GM23338 (cell line): ENCODE data around the gene LRRC47. TPM values are rescaled to one million over a fixed set of nuclear protein-coding genes. Genes with fewer than 3 reads are reported as not detected.

ENCODE experiments used
- ATAC-seq: fragments of 200-7000 bp; cut with Tn5 transposase; 3 replicates; pipeline ENCODE4 v1.9.1; 2020
- DNase-seq: peaks from one replicate; pipeline ENCODE4 v3.0.0-alpha.2; 2015; ENCODE audit warnings: low spot score
- H2AFZ ChIP-seq: fragments of 200-600 bp; sonication (generic); 2 replicates; pipeline ENCODE4 v1.8.0; 2016; ENCODE audit warnings: antibody characterized with exemption, mild to moderate bottlenecking, moderate library complexity
- H3F3A ChIP-seq: fragments of 200-600 bp; sonication (generic); replicated peaks from 2 replicates; pipeline ENCODE4 v1.8.0; 2017; ENCODE audit warnings: antibody characterized with exemption, mixed run types, low read depth
- H3K27ac ChIP-seq: fragments of 200-600 bp; sonication (generic); 2 replicates; pipeline ENCODE4 v1.6.1; 2016; ENCODE audit warnings: low read depth
- H3K27me3 ChIP-seq: fragments of 200-600 bp; sonication (generic); 2 replicates; pipeline ENCODE4 v1.8.0; 2016; ENCODE audit warnings: mild to moderate bottlenecking, mixed run types, moderate library complexity; ENCODE audit not compliant: insufficient read depth
- H3K36me3 ChIP-seq: fragments of 200-600 bp; sonication (generic); 2 replicates; pipeline ENCODE4 v1.8.0; 2016; ENCODE audit warnings: mild to moderate bottlenecking; ENCODE audit not compliant: insufficient read depth
- H3K4me1 ChIP-seq: fragments of 200-600 bp; sonication (generic); 2 replicates; pipeline ENCODE4 v1.8.0; 2016; ENCODE audit warnings: mild to moderate bottlenecking, moderate library complexity; ENCODE audit not compliant: insufficient read depth
- H3K4me2 ChIP-seq: fragments of 200-600 bp; sonication (generic); 2 replicates; pipeline ENCODE4 v1.7.1; 2017; ENCODE audit warnings: mixed run types
- H3K4me3 ChIP-seq: fragments of 200-600 bp; sonication (generic); 2 replicates; pipeline ENCODE4 v1.6.1; 2016; ENCODE audit warnings: mixed run types
- H3K79me2 ChIP-seq: fragments of 200-600 bp; sonication (generic); replicated peaks from 2 replicates; pipeline ENCODE4 v1.8.0; 2017; ENCODE audit warnings: mild to moderate bottlenecking; ENCODE audit not compliant: insufficient read depth
- H3K9me2 ChIP-seq: fragments of 200-600 bp; sonication (generic); 2 replicates; pipeline ENCODE4 v1.8.0; 2017; ENCODE audit not compliant: insufficient read depth
- H4K20me1 ChIP-seq: fragments of 200-600 bp; sonication (generic); replicated peaks from 2 replicates; pipeline ENCODE4 v1.8.0; 2017; ENCODE audit warnings: mild to moderate bottlenecking; ENCODE audit not compliant: insufficient read depth
- H3K27ac Mint-ChIP-seq: 2 replicates; pipeline ENCODE4 v1.8.0; 2020; ENCODE audit warnings: inconsistent platforms, mild to moderate bottlenecking, moderate library complexity, mixed read lengths
- H3K27me3 Mint-ChIP-seq: 3 replicates; pipeline ENCODE4 v1.8.0; 2022; ENCODE audit warnings: low read depth, mild to moderate bottlenecking, moderate library complexity, mixed read lengths, inconsistent platforms; ENCODE audit not compliant: insufficient read depth, poor library complexity
- H3K36me3 Mint-ChIP-seq: 3 replicates; pipeline ENCODE4 v1.8.0; 2021; ENCODE audit warnings: low read depth, mild to moderate bottlenecking, inconsistent platforms, moderate library complexity, mixed read lengths
- H3K4me1 Mint-ChIP-seq: 3 replicates; pipeline ENCODE4 v1.8.0; 2020; ENCODE audit warnings: mild to moderate bottlenecking, inconsistent platforms, mixed read lengths
- H3K4me3 Mint-ChIP-seq: 3 replicates; pipeline ENCODE4 v1.8.0; 2021; ENCODE audit warnings: moderate library complexity, mild to moderate bottlenecking, inconsistent platforms, mixed read lengths
- H3K9me3 Mint-ChIP-seq: 3 replicates; pipeline ENCODE4 v1.8.0; 2020; ENCODE audit warnings: moderate library complexity, mild to moderate bottlenecking, inconsistent platforms, mixed read lengths
- CREB1 ChIP-seq: fragments of 250-450 bp; sonication (Bioruptor Pico); IDR thresholded peaks from 2 replicates; pipeline ENCODE4 v1.5.0; 2020; ENCODE audit warnings: low read depth, mild to moderate bottlenecking, moderate library complexity
- CTCF ChIP-seq, 2 experiments: fragments of 200-600 bp in 1 of 2; sonication (generic) in 1 of 2; conservative IDR thresholded peaks; 2 replicates each; pipeline versions ENCODE4 v1.5.1 to v1.6.1; 2016 to 2017; ENCODE audit warnings: antibody characterized with exemption in 2 of 2, low read depth in 2 of 2, mild to moderate bottlenecking in 2 of 2, moderate library complexity in 1 of 2
- EZH2 ChIP-seq: fragments of 200-600 bp; sonication (generic); IDR thresholded peaks from one replicate; pipeline ENCODE4 v1.8.0; 2017; ENCODE audit warnings: antibody characterized with exemption, mild to moderate bottlenecking, low read depth; ENCODE audit not compliant: unreplicated experiment
- EZH2phosphoT487 ChIP-seq: fragments of 200-600 bp; sonication (generic); IDR thresholded peaks from one replicate; pipeline ENCODE4 v1.8.1; 2018; ENCODE audit warnings: antibody characterized with exemption; ENCODE audit not compliant: unreplicated experiment
- JUNB ChIP-seq: IDR thresholded peaks from one replicate; pipeline ENCODE4 v1.6.1; 2016; ENCODE audit warnings: antibody characterized with exemption; ENCODE audit not compliant: unreplicated experiment
- POLR2AphosphoS5 ChIP-seq: IDR thresholded peaks from 2 replicates; pipeline ENCODE4 v1.6.1; 2016; ENCODE audit warnings: antibody characterized with exemption, low read depth
- ZNF114 ChIP-seq: fragments of 250-450 bp; sonication (Bioruptor Pico); IDR thresholded peaks from 2 replicates; pipeline ENCODE4 v1.5.0; 2020; ENCODE audit warnings: mild to moderate bottlenecking, moderate library complexity
- ZNF331 ChIP-seq: fragments of 250-450 bp; sonication (Bioruptor Pico); IDR thresholded peaks from 2 replicates; pipeline ENCODE4 v1.5.0; 2020; ENCODE audit warnings: low read depth, mild to moderate bottlenecking, moderate library complexity
- ZNF462 ChIP-seq: fragments of 250-450 bp; sonication (Bioruptor Pico); IDR thresholded peaks from 2 replicates; pipeline ENCODE4 v1.5.0; 2020; ENCODE audit warnings: mild to moderate bottlenecking, moderate library complexity
- polyA plus RNA-seq: library from polyadenylated mRNA; unstranded; fragments of >200 nt; fragmentation: Nextera tagmentation; extraction: Ambion mirVana; gene quantifications from 2 replicates; pipeline ENCODE4 v1.2.1, GENCODE V29; 2016
- total RNA-seq: library from RNA; depleted of rRNA; stranded (reverse); fragments of >200 nt; shearing (Covaris generic); gene quantifications from 2 replicates; pipeline ENCODE4 v1.2.3, GENCODE V29; 2014
- TF ChIP-seq, protein P1 (sequence below): IDR thresholded peaks from 2 replicates; pipeline ENCODE4 v1.6.1; 2016; ENCODE audit warnings: antibody characterized with exemption
- TF ChIP-seq, protein P2 (sequence below): IDR thresholded peaks from one replicate; pipeline ENCODE4 v1.6.1; 2018; ENCODE audit warnings: antibody characterized with exemption; ENCODE audit not compliant: unreplicated experiment

Gene LRRC47
- total and polyA plus RNA-seq, 2 experiments from 2014 or later = 15.8 to 76.8 TPM

DNA sequence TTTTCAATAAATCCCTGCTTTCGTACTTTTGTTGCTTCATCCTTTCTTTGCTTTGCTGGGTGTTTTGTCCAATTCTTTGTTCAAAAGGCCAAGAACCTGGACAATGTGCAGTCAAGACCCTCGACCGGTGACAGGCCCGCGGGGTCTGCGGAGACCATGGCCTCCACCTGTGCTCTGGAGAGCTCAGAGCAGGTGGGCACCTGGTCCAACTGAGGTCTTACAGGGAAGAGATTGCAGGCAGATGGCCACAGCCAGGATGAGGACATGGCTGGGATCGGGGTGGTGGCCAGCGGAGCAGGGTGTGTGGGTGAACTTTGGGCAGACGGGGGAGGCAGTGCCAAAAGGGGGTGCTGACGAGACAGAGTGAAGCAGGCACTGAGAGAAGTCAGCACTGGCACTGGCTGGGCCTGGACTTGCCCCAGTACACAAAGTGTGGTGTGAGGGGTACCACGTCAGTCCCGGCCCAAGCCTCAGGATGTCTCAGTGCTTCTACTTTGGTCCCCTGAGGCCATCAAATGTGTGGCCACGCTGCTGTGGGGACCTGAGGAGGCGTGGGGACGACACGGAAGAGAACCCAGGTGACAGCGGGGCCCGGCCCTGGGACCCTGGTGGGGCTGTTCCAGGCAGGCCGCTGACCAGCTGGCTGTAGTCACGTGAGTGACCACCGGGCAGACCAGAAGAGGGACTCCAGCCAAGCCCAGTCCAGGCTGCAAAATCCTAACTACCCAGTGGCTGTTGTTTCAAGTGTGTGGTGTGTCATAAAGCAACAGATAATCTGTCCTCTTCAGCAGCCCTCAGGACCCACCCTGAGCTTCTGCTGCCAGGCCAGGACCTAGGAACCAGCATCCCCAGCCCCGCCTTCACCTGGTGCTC is 54.5 kb downstream of the LRRC47 start (continued):
- TF ChIP-seq ZNF331 (CRISPR knock-in tag) (no peak), POLR2AphosphoS5 (no peak), CREB1 (no peak)

- H3K79me2 ChIP-seq = peaks cover 30% of the 10 kb centered on the region
- DNase-seq (no peak), ATAC-seq (no peak)
- peaks cover 20% of the 10 kb centered on the region for H3K4me1 Mint-ChIP-seq
- no peak overlapping the region for H3K4me2 ChIP-seq
- no peaks in the 10 kb centered on the region for H3K27me3 ChIP-seq
- no peak overlapping the region for H2AFZ ChIP-seq
- peaks cover 8% of the 10 kb centered on the region; the same call in 1 of the 2 replicates for H3K4me1 ChIP-seq
- peaks cover 8% of the 10 kb centered on the region for H3K27me3 Mint-ChIP-seq
- peaks cover 8% of the 10 kb centered on the region; the same call in 1 of the 2 replicates for H3K36me3 ChIP-seq
- H3K9me2 ChIP-seq = no peaks in the 10 kb centered on the region
- H4K20me1 ChIP-seq = peaks cover 22% of the 10 kb centered on the region
- no peak overlapping the region for H3K27ac Mint-ChIP-seq
- no peaks in the 10 kb centered on the region for H3K9me3 Mint-ChIP-seq
- no peak overlapping the region for H3K4me3 Mint-ChIP-seq
- no peak overlapping the region for H3K27ac ChIP-seq
- H3K4me3 ChIP-seq = no peak overlapping the region
- 0 out of 2 replicates have a peak, but pooled peaks cover 3% of the 10 kb centered on the region for H3F3A ChIP-seq
- H3K36me3 Mint-ChIP-seq = peaks cover 57% of the 10 kb centered on the region
- TF ChIP-seq, protein P1, sequence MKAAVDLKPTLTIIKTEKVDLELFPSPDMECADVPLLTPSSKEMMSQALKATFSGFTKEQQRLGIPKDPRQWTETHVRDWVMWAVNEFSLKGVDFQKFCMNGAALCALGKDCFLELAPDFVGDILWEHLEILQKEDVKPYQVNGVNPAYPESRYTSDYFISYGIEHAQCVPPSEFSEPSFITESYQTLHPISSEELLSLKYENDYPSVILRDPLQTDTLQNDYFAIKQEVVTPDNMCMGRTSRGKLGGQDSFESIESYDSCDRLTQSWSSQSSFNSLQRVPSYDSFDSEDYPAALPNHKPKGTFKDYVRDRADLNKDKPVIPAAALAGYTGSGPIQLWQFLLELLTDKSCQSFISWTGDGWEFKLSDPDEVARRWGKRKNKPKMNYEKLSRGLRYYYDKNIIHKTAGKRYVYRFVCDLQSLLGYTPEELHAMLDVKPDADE = no peak
- TF ChIP-seq ZNF114 (CRISPR knock-in tag) (no peak), ZNF331 (CRISPR knock-in tag) (no peak), ZNF462 (CRISPR knock-in tag) (no peak), JUNB (no peak), CTCF (conservative IDR thresholded peaks at IDR 0.05; ENCODE audit: low read depth in 2 of 2) (no peak), EZH2phosphoT487 (no peak), CREB1 (no peak), EZH2 (no peak), POLR2AphosphoS5 (no peak)
- TF ChIP-seq, protein P2, sequence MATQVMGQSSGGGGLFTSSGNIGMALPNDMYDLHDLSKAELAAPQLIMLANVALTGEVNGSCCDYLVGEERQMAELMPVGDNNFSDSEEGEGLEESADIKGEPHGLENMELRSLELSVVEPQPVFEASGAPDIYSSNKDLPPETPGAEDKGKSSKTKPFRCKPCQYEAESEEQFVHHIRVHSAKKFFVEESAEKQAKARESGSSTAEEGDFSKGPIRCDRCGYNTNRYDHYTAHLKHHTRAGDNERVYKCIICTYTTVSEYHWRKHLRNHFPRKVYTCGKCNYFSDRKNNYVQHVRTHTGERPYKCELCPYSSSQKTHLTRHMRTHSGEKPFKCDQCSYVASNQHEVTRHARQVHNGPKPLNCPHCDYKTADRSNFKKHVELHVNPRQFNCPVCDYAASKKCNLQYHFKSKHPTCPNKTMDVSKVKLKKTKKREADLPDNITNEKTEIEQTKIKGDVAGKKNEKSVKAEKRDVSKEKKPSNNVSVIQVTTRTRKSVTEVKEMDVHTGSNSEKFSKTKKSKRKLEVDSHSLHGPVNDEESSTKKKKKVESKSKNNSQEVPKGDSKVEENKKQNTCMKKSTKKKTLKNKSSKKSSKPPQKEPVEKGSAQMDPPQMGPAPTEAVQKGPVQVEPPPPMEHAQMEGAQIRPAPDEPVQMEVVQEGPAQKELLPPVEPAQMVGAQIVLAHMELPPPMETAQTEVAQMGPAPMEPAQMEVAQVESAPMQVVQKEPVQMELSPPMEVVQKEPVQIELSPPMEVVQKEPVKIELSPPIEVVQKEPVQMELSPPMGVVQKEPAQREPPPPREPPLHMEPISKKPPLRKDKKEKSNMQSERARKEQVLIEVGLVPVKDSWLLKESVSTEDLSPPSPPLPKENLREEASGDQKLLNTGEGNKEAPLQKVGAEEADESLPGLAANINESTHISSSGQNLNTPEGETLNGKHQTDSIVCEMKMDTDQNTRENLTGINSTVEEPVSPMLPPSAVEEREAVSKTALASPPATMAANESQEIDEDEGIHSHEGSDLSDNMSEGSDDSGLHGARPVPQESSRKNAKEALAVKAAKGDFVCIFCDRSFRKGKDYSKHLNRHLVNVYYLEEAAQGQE = no peak
These were observed 55.5 kb downstream of the LRRC47 start for GRCh38 chr1:3740752-3741151.
